LHCN-M2 (cell line): ENCODE measurements around the gene DOCK4. TPM values are rescaled to one million over a fixed set of nuclear protein-coding genes. Genes with fewer than 3 reads are reported as not detected.

ENCODE experiments used
- DNase-seq: peaks from one replicate; pipeline ENCODE4 v3.0.0-alpha.2; 2012; ENCODE audit warnings: low read depth
- total RNA-seq: library from RNA; depleted of rRNA; stranded (reverse); fragments of >200 nt; gene quantifications from 2 replicates; pipeline ENCODE4 v1.2.3, GENCODE V29; 2014

Gene DOCK4
- total RNA-seq, 1 experiment from 2014 or later: 6.3 TPM

- no peak for DNase-seq
Measured at GRCh38 chr7:112110651-112111050, 95.5 kb downstream of the DOCK4 start.

GRCh38 chr7:112110175-112110574, 96.0 kb downstream of the DOCK4 start:
- DNase-seq: no peak

- DNase-seq: no peak
Measured at GRCh38 chr7:112108981-112109380, 97.2 kb downstream of the DOCK4 start.

GRCh38 chr7:112105584-112106530, 100.3 kb downstream of the DOCK4 start:
- DNase-seq: no peak

GRCh38 chr7:112104120-112104519, 102.1 kb downstream of the DOCK4 start:
- DNase-seq: no peak

- DNase-seq: peak; percentile 49
Measured at GRCh38 chr7:112103246-112103645, 103.0 kb downstream of the DOCK4 start.

- DNase-seq: no peak
Measured at GRCh38 chr7:112101201-112101846, 104.9 kb downstream of the DOCK4 start.

GRCh38 chr7:112097524-112097923, 108.7 kb downstream of the DOCK4 start:
- DNase-seq: no peak

- no peak for DNase-seq
Measured at GRCh38 chr7:112093409-112093808, 112.8 kb downstream of the DOCK4 start.

- DNase-seq: no peak
Measured at GRCh38 chr7:112092709-112093395, 113.3 kb downstream of the DOCK4 start.

- DNase-seq: no peak
Measured at GRCh38 chr7:112092306-112092705, 113.9 kb downstream of the DOCK4 start.

- DNase-seq: no peak
Measured at GRCh38 chr7:112091768-112092167, 114.4 kb downstream of the DOCK4 start.

GRCh38 chr7:112089551-112089950, 116.6 kb downstream of the DOCK4 start:
- no peak for DNase-seq

GRCh38 chr7:112088484-112089016, 117.6 kb downstream of the DOCK4 start:
- no peak for DNase-seq

GRCh38 chr7:112086496-112087254, 119.5 kb downstream of the DOCK4 start:
- DNase-seq: no peak

- DNase-seq: peak; percentile 16
Measured at GRCh38 chr7:112084520-112084971, 121.7 kb downstream of the DOCK4 start.

- no peak for DNase-seq
Measured at GRCh38 chr7:112083776-112084355, 122.3 kb downstream of the DOCK4 start.

- DNase-seq: no peak
Measured at GRCh38 chr7:112082306-112082705, 123.9 kb downstream of the DOCK4 start.

- DNase-seq: no peak
Measured at GRCh38 chr7:112081778-112082177, 124.4 kb downstream of the DOCK4 start.

- DNase-seq: peak; percentile 6
Measured at GRCh38 chr7:112080978-112081377, 125.2 kb downstream of the DOCK4 start.

GRCh38 chr7:112080441-112080840, 125.8 kb downstream of the DOCK4 start:
- peak; percentile 92 for DNase-seq
